MM.1S (cell line): ENCODE results near the gene MMAB.

Experiments used
- EZH2 ChIP-seq: fragments of 300-600 bp; sonication (generic); optimal IDR thresholded peaks from 2 replicates; pipeline ENCODE3; 2017; ENCODE audit warnings: low read depth, mild to moderate bottlenecking, antibody characterized with exemption, low read length, mixed read lengths
- EZH2phosphoT487 ChIP-seq: fragments of 300-600 bp; sonication (generic); IDR thresholded peaks from 2 replicates; pipeline ENCODE4 v1.6.1; 2018; ENCODE audit warnings: antibody characterized with exemption, low read length
- TF ChIP-seq, protein P1 (sequence below): fragments of 300-600 bp; sonication (generic); IDR thresholded peaks from 2 replicates; pipeline ENCODE4 v1.5.1; 2016; ENCODE audit warnings: antibody characterized with exemption, low read length, mixed read lengths

DNA sequence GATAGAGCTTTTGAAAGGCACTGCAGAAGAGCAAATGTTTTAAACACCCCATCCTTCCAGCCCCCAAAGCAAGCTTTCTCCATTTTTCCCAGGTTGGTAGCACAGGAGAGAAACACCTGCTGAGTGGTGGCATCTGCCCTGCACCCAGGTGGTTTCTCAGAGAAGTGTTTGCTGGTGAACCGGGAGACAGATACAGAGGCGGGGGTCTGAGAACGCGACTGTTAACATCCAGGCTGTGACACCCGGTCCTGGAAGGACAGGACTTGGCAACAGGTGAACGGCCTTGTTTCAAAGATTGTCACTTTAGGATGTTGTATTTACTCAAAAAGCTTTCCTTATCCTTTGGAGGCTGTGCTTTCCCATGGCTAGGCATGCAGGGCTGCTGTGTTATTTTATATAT, 18.5 kb downstream of the MMAB start:
- TF ChIP-seq, protein P1, sequence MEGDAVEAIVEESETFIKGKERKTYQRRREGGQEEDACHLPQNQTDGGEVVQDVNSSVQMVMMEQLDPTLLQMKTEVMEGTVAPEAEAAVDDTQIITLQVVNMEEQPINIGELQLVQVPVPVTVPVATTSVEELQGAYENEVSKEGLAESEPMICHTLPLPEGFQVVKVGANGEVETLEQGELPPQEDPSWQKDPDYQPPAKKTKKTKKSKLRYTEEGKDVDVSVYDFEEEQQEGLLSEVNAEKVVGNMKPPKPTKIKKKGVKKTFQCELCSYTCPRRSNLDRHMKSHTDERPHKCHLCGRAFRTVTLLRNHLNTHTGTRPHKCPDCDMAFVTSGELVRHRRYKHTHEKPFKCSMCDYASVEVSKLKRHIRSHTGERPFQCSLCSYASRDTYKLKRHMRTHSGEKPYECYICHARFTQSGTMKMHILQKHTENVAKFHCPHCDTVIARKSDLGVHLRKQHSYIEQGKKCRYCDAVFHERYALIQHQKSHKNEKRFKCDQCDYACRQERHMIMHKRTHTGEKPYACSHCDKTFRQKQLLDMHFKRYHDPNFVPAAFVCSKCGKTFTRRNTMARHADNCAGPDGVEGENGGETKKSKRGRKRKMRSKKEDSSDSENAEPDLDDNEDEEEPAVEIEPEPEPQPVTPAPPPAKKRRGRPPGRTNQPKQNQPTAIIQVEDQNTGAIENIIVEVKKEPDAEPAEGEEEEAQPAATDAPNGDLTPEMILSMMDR: no peak
- TF ChIP-seq EZH2 (no peak), EZH2phosphoT487 (no peak)
